GM10266 (cell line): ENCODE results near the gene GEMIN5.

Experiments used
- DNase-seq: peaks from one replicate; pipeline ENCODE4 v3.0.0; 2012; ENCODE audit errors: extremely low spot score
- TF ChIP-seq, protein P1 (sequence below): IDR thresholded peaks from 2 replicates; pipeline ENCODE4 v1.5.1; 2012; ENCODE audit warnings: mild to moderate bottlenecking, low read depth; ENCODE audit not compliant: control insufficient read depth, insufficient read depth; ENCODE audit errors: missing control alignments

GEMIN5 gene

DNA sequence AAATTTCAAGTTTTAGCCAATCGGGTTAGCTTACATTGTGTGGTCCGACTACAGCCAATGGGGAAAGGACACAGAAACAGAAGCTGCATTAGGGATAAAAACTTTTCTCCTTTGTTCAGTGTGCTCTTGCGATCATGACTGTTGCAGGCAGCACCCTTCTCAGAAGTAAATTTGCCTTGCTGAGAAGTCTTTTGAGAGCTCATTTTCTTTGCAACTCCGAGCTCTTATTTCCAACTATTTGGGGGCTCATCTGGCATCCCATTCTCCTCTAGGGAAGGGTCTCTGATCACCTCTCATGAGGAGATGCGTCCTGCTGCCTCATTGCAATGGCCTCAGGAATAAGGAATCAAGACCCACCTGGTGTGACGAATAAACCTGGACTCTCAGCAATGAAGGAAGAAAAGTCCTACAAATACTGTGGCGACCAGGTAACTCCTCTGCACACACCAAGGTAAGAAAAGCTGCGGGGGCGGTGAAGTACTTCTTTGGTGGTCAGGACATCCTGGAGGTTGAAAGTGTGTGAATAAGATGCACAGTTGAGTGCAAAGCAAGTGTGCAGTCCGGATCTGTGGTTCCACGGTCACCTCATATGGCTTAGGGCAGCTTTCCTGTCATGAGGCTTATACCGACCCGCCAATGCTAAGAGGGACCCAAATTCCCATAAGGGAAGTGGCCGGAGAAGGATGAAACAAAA lies 59.2 kb downstream of the GEMIN5 start:
- TF ChIP-seq, protein P1, sequence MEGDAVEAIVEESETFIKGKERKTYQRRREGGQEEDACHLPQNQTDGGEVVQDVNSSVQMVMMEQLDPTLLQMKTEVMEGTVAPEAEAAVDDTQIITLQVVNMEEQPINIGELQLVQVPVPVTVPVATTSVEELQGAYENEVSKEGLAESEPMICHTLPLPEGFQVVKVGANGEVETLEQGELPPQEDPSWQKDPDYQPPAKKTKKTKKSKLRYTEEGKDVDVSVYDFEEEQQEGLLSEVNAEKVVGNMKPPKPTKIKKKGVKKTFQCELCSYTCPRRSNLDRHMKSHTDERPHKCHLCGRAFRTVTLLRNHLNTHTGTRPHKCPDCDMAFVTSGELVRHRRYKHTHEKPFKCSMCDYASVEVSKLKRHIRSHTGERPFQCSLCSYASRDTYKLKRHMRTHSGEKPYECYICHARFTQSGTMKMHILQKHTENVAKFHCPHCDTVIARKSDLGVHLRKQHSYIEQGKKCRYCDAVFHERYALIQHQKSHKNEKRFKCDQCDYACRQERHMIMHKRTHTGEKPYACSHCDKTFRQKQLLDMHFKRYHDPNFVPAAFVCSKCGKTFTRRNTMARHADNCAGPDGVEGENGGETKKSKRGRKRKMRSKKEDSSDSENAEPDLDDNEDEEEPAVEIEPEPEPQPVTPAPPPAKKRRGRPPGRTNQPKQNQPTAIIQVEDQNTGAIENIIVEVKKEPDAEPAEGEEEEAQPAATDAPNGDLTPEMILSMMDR, result no peak
- no peak for DNase-seq

DNA sequence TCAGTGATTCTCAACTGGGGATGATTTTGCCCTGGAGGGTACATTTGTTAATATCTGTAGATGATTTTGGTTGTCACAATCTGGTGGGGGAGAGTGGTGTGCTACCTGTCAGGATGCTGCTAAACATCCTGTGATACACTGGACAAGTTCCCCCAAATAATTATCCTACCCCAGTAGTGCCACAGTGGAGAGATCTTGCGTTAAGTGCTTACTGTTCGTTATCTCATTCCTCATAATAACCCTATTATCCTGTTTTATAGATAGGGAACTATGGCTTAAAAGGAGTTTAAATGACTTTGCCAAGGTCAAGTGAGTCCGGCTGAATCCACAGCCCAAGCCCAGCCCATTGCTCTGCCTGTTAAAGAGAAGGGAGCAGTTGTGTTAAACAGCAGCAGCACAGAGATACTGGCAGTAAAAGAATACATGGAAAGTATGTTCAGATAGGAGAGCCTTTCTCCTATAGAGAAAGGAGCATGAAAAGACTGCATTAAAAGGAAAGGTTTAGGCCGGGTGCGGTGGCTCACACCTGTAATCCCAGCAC lies 64.2 kb downstream of the GEMIN5 start:
- no peak for DNase-seq
- TF ChIP-seq, protein P1, result no peak

DNA sequence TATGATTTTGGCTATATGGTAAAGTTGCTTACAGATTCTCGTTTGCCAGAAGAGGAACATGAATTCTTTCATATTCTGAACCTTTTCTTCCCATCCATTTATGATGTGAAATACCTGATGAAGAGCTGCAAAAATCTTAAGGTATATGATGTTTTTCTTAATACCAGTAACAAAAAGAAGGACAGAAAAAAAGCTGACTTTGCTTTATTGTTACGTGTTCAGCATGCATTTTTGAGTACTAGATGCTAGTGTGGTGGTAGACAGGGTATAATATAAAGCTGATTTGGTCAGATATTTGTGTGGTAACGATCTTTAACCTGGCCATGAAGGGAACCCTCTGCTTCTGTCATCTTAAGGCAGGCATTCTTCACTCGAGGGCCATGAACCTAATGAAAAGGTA lies 66.3 kb downstream of the GEMIN5 start:
- TF ChIP-seq, protein P1, result no peak
- no peak for DNase-seq

DNA sequence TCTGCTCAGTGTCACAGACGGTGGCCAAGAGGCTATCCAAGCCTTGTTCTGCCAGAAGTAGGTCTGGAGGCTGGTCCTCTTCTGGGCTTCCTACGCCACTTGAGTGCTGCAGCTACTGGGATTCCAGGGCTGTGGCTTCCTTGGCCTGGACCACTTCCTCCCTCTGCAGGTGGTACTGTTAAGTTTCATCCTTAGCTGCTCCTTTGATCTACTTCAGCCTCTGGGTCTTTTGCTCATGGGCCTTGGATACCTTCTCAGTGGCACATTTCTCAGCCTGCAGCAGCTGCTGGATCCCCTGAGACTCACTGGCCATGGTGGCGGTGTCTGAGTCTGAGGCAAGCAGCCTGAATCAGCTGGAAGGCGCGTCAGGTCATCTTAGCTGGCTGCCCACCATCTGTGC lies 69.3 kb downstream of the GEMIN5 start:
- no peak for DNase-seq
- TF ChIP-seq, protein P1, result no peak

DNA sequence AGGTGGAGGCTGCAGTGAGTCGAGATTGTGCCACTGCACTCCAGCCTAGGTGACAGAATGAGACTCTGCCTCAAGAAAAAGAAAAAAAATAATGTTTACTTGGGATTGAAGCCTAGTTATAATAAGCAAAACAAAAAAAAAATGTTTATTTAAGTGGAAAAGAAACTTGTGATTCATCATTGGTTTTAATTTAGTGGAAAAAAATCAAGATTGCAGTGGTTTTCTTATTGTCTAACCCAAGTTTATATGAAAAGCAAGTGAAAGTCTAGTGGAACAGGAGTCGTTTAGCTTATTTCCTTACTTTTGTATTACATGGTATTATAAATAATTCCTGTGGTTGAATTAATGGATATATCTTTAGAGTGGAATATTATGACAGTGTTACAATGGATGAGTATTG lies 71.2 kb downstream of the GEMIN5 start:
- TF ChIP-seq, protein P1, result no peak
- no peak for DNase-seq

DNA sequence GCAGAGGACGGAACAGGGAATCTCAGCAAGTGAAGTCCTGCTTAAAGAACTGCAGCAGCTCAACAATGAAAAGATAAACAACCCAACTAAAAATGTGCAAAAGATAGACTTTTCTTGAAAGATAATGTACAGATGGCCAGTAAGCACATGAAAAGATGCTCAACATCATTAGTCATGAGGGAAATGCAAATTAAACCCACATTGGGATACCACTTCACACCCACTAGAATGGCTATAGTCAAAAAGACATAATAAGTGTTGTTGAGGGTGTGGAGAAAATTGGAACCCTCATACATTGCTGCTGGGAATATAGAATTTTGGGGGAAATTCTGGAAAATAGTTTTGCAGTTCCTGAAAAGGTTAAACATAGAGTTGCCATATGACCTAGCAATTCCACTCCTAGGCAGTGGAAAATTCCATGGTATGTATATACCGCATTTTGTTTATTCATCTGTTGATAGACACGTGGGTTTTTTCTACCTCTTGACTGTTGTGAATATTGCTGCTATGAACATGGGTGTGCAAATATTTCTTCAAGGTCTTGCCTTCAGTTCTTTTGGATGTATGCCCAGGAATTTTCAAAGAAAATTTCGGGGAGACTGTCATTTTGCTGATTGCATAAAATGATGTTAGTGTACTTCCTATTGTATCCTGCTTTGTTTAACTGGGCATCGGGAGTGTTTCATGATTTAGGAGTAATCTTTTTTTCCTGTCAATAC lies 72.4 kb downstream of the GEMIN5 start:
- TF ChIP-seq, protein P1, result no peak
- DNase-seq, result no peak
